Endometrial microvascular endothelial cells (primary cell): ENCODE data around the gene POU6F2. TPM values are rescaled to one million over a fixed set of nuclear protein-coding genes. Genes with fewer than 3 reads are reported as not detected.

Source experiments
- in situ Hi-C: cut with HindIII; loops from 2 replicates; pipeline ENCODE4 v1.10.0; 2017; ENCODE audit warnings: low sequenced_read_pairs, low pct_unique_long_range_greater_than_20kb; ENCODE audit errors: inconsistent ontology term
- total RNA-seq: library from RNA; depleted of rRNA; stranded (reverse); fragments of >200 nt; gene quantifications from one replicate; pipeline ENCODE4 v1.2.3, GENCODE V29; 2015; ENCODE audit errors: inconsistent ontology term

POU6F2 gene
- total RNA-seq, 1 donor from 2014 or later, result not detected

DNA sequence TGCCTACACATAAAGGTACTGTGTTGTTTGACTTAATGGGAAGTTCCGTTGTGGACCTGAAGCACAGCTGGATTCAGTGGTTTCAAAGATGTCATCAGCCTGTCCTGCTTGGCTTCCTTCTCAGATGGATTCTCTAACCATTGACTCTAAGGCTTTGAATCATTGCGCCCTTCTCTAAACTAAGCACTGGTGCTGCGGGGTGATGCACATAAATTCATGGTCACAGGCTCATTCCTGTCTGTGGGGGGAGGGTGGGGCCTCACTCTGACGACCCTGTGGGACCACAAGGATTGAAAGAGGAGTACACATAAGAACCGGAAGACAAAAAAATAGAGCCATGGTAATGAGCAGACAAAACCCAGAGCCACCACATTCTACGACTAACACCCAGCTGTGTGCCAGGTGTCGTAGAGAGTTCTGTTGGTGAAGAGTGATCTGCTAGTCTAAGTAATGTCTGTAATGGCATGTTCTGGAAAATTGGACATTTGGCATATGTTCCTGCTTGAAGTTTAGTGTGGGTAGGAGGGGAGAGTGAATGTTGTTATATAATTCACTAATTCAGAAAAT is 491.2 kb downstream of the POU6F2 start:
- in situ Hi-C loops, result no loop called here

DNA sequence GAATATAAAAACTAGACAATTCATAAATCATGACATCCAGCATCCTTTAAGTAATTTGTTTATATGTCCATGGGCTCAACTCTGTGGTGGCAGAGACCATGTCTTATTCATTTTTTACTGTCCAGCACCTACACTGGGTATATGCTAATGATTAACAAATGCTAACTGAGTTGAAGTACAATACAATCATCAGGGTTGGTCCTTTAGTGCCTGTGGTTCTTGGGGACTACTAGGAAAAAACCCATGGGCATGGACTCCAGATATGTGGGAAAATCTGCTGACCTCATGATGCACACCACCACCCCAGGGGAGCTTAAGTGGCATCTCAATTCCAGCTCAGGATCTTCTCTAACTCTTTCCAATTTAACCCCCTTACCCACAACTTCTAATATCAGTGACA is 503.2 kb downstream of the POU6F2 start:
- in situ Hi-C loops, result no loop called here

DNA sequence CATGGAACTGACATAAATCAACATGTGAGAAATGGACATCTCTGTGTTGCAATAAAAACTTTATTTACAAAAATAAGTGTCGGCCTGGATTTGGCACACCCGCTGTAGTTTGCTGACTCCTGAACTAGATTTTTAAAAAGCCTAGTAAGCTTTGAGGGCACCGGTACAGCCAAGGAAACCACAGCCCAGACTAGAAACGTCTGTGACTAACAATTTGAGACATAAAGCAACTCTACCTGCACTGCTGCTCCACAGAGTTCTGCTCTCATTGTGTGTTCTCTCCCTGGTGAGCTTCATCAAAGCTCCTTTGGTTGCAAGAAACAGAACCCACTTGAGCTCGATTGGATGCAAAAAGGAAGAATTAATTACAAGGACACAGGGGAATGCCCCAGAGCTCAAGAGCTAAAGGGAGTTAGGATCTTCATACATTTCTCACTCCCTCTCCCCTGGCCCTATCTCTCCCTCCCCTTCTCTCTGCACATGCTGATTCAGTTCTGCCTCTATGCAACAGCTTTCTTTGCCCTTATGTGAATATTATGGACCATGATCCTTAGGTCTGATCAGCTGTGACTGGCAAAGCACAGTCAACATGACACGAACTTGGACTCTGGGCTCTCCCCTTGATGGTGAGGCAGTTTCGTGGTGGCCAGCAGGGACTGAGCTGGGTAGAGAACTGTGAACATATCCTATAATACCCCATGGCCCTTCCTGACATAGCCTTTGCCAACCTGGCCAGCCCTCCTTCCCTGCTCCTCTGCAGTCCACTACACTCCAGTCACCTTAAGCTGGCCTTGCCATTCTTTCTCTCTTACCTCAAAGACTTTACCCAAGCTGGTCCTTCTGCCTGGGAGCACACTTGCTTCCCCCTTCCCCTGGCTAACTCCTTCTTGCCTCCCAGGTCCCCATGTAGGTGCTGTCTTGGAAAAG is 511.0 kb downstream of the POU6F2 start:
- in situ Hi-C loops, result no loop called here

DNA sequence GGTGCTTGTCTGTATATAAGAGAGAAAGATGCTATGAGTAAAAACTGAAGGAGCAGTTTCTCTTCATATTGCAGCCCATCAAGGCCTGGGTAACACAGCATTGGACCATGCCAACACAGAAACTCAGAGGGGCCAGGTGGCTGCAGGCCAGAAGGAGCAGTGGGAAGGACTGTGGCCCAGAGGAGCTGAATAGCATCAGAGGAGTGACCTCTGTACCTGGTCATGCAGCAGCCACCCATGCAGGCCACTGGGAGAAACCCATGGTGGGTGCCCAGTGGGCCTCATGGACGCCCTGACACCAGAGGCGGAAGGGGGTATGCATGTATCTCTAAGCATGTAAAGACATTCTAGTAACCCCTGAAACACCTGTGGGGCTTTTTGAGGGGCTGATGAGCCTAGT is 512.6 kb downstream of the POU6F2 start:
- in situ Hi-C loops, result no loop called here

DNA sequence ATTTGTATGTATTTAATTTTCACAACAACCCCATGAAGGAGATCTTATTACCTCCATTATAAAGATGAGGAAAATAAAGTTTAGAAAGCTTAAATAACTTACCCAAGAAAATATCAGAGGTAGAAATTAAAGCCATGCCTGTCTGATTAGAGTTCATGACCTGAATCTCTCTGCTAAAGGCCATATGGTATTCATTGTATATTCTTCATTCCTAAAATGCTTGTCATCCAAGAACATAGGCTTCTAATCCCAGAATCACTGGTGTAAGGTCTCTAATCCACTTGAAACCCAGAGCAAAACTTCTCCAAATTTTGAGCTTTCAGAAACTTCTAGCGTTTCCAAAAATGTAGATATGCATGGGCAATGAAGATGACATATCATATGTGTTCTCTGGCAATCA is 516.2 kb downstream of the POU6F2 start:
- in situ Hi-C loops, result no loop called here

DNA sequence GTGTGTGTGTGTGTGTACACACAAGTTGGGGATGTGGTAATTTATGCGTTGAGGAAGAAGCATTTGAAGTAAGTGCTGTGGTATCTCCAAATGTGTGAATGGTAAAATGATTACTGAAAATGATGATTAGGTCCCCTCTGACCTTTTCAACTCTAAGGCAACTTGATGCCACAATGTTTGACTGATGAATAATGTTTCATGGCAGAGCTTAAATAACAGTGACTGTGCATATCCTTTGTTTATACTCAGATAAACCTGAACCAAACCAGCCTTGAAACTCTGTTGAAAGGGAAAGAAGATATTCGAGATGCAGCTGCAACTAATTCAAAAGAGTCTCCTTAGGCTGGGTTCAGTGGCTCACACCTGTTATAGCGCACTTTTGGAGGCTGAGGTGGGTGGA is 523.6 kb downstream of the POU6F2 start:
- in situ Hi-C loops, result no loop called here

DNA sequence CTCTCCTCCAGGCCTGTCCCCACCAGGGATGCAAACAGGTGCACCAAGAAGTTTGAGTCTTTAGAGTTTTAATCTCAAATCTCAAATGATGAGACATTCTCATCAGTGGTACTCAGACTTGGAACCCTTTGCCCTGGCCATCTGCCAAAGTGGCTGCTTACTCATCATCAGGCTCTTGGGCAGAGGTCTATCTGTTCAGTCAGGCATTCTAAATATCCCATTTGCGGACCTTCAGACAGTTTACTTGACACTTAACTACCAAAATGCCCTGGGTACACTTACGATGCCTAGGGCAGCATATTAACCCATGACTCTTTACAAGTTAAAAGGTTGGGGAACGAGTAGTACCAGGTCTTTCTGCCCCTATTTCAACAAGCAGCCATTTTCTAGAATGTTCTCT is 527.3 kb downstream of the POU6F2 start:
- in situ Hi-C loops, result no loop called here

DNA sequence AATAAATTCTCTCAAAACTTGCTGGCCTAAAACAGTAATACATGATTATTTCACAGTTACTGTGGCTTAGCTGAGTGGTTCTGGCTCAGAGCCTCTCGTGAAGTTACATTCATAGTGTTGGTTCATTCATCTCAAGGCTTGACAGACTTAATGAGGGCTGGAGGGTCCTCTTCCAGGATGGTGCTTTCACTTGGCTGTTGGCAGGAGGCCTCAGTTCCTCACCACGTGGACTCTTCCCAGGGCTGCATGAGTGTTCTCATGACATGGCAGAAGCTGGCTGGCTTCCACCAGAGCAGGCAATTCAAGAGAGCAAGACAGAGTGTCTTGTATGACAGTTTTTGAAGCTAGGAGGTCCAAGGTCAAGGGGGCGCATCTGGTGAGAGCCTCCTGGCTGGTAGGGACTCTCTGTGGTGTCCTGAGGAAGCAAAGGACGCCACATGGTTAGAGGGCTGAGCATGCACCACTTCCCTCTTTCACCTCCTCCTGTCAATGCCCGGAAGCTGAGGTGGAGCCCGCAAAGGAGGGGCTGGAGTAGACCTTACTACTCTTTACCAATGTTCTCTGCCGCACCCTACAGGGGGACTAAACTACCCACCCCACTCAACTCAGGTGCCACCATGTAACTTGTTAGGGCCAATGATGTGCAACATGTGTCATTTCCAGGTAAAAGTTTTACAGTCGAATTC is 530.3 kb downstream of the POU6F2 start:
- in situ Hi-C loops, result no loop called here

DNA sequence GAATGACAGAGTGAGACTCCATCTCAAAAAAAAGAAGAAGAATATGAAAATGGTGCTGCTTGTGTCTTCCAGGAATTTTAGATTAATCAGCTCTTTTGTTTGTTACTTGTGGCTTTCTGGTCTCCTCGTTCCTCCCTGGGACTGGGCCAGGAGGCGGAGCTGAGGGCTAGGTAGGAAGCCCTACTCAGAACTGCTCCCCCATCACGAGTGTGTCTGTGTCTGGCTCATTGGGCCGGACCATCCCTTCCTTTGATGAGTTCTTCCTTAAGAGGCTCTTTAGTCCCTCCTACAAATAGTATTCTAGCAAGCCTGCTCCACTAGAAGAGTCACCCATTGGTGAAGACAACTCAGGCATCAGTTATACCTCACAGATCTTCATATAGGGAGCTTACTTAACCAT is 531.7 kb downstream of the POU6F2 start:
- in situ Hi-C loops, result no loop called here

DNA sequence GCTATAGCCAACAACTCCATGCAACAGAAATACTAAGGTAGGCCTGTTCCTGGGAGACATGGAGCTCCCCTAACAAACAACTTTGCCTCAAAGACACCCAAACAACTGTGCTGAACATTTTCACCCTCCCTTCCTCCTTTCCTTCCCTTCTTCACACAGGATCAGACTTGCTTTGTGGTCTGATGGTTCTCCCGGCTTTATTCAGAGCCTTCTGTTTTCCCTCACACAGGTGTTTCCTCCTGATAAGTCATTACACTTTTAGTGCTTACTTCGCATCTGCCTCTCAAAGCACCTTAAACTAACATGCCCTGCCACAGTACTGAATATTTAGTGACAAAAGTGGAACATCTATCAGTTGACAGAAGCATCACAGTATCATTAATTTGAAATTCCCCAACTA is 532.2 kb downstream of the POU6F2 start:
- in situ Hi-C loops, result no loop called here

DNA sequence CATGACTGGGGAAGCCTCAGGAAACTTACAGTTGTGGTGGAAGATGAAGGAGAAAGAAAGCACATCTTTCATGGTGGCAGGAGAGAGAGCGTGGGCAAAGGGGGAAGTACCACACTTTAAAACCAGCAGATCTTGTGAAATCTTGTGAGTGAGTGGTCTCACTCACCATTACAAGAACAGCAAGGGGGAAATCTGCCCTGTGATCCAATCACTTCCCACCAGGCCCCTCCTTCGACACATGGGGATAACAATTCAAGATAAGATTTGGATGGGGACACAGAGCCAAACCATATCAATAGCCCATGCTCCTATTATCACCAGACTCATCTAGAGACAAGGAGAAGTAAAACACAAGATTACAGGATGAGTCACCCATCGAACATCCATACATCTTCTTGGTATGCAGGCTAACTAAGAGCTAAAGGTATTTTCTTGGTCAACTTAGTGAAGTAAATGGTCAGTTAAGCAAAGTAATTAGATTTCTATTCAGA is 533.2 kb downstream of the POU6F2 start:
- in situ Hi-C loops, result no loop called here

DNA sequence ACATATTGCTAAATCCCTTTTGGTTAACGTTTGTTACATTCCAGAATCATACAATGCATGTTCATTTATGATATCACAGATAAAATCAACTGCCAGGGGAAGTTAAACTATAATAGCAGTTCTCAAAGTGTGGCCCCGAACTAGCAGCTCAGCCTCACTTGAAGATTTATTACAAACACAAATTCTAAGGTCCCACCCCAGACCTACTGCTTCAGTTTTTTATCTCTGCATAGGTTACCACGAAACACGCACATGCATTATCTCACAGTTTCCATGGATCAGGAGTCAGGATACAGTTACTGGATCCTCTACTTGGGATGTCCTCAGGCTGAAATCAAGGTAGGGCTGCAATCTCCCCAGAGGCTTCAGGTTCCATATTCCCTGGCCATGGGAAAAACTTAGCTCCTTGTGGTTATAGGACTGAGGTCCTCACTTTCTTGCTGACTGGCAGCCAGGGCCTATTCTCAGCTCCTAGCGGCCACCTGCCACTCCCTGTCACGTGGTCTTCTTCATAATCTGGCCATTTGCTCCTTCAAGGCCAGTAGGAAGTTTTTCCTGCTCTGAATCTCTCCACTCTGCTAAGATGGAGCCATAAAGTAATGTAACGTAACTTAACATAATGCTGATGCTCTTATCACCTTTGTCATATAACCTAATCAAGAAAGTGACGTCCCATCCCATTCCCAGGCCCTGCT is 538.0 kb downstream of the POU6F2 start:
- in situ Hi-C loops, result no loop called here

DNA sequence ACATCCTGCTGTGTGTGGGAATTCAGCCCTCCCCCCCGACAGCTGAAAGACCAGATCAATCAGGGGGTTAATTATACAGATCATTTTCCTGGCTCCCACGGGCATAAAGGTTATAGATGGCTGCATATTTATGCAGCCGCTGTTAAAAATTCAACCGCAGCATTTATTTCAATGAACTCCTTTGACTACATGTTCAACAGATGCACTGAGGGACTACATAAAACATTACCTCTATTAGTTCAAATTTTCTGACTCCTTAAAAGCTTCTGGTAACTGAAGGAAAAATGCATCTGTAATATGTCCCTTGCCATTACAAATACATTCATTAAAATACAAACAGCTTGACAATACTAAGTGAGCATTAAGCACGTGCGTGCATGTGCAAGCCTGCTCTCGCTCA is 538.8 kb downstream of the POU6F2 start:
- in situ Hi-C loops, result no loop called here

DNA sequence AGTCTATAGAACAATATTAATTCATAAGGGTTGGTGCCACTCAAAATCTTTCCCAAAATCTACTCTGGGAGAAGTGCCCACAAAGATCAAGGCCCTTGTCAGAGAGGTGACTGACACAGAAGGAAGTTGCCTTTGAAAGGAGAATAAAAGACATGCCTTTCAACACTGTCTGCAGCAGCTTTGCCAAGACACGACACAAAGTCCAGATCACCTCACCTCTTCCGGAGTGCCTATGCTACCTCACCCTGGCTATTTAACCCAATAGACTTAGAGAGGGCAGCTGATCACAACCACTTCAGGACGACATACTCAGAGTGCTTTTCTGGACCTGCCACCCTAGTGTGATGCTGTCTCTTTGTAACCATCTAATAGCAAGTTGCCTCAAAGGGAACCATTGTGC is 539.5 kb downstream of the POU6F2 start:
- in situ Hi-C loops, result no loop called here

Other genes starting within 250 kb of the POU6F2 start
- gene VPS41, start 68.7 kb upstream of the POU6F2 start, total RNA-seq, result 35.6 TPM